WTC11 (cell line): ENCODE data around the gene ST6GALNAC3. TPM values are rescaled to one million over a fixed set of nuclear protein-coding genes. Genes with fewer than 3 reads are reported as not detected.

Source experiments
- ATAC-seq: fragments of 200-7000 bp; cut with Tn5 transposase; 2 replicates; pipeline ENCODE4 v1.10.0; 2021; ENCODE audit warnings: mild to moderate bottlenecking, moderate library complexity
- CTCF ChIA-PET: fragments of 300-600 bp; sonication (Branson Sonifier 250); formaldehyde crosslinking; loops from one replicate; lab custom pipeline; 2021; ENCODE audit warnings: antibody characterized with exemption; lab: Charles Lee
- POLR2A ChIA-PET: fragments of 350-600 bp; sonication (Branson Sonifier 250); formaldehyde crosslinking; loops from one replicate; lab custom pipeline; 2021; ENCODE audit warnings: antibody characterized with exemption; lab: Charles Lee
- DNase-seq: peaks from one replicate; pipeline ENCODE4 v3.0.0; 2021; ENCODE audit warnings: low spot score
- H3K27ac Mint-ChIP-seq: 2 replicates; pipeline ENCODE4 v1.8.0; 2021; ENCODE audit warnings: mixed read lengths
- H3K27me3 Mint-ChIP-seq: 2 replicates; pipeline ENCODE4 v1.8.0; 2021; ENCODE audit warnings: low read depth, mild to moderate bottlenecking, moderate library complexity, mixed read lengths
- H3K36me3 Mint-ChIP-seq: 2 replicates; pipeline ENCODE4 v1.8.0; 2021; ENCODE audit warnings: mixed read lengths
- H3K4me1 Mint-ChIP-seq: 2 replicates; pipeline ENCODE4 v1.8.0; 2022; ENCODE audit warnings: mixed read lengths
- H3K4me3 Mint-ChIP-seq: 2 replicates; pipeline ENCODE4 v1.8.0; 2021; ENCODE audit warnings: mild to moderate bottlenecking, moderate library complexity, mixed read lengths
- H3K9me3 Mint-ChIP-seq: 2 replicates; pipeline ENCODE4 v1.8.0; 2021; ENCODE audit warnings: mixed read lengths
- CREM ChIP-seq: sonication (generic); formaldehyde crosslinking; IDR thresholded peaks from 2 replicates; pipeline ENCODE4 v1.8.1; 2022; ENCODE audit warnings: mild to moderate bottlenecking, missing genetic modification reagents, moderate library complexity
- E2F5 ChIP-seq: sonication (generic); formaldehyde crosslinking; IDR thresholded peaks from 2 replicates; pipeline ENCODE4 v1.8.1; 2022; ENCODE audit warnings: mild to moderate bottlenecking, moderate library complexity, missing genetic modification reagents
- FOXK1 ChIP-seq: sonication (generic); formaldehyde crosslinking; IDR thresholded peaks from 2 replicates; pipeline ENCODE4 v1.8.0; 2022; ENCODE audit warnings: mild to moderate bottlenecking, moderate library complexity, missing genetic modification reagents
- GRHL2 ChIP-seq: fragments of 250-450 bp; sonication (Bioruptor Pico); IDR thresholded peaks from 2 replicates; pipeline ENCODE4 v1.8.0; 2022; ENCODE audit warnings: mild to moderate bottlenecking, moderate library complexity; ENCODE audit not compliant: insufficient replicate concordance, severe bottlenecking
- JAZF1 ChIP-seq: fragments of 250-450 bp; sonication (Bioruptor Pico); IDR thresholded peaks from 2 replicates; pipeline ENCODE4 v1.9.0; 2021; ENCODE audit warnings: moderate library complexity, mild to moderate bottlenecking, inconsistent platforms
- MXD4 ChIP-seq: fragments of 250-450 bp; sonication (Bioruptor Pico); IDR thresholded peaks from 2 replicates; pipeline ENCODE4 v1.8.0; 2021; ENCODE audit warnings: mild to moderate bottlenecking, moderate library complexity, borderline replicate concordance
- NFATC4 ChIP-seq: fragments of 250-450 bp; sonication (Bioruptor Pico); IDR thresholded peaks from 2 replicates; pipeline ENCODE4 v1.9.0; 2021; ENCODE audit warnings: mild to moderate bottlenecking
- NR1H2 ChIP-seq: sonication (generic); formaldehyde crosslinking; IDR thresholded peaks from 2 replicates; pipeline ENCODE4 v1.9.0; 2021; ENCODE audit warnings: mild to moderate bottlenecking, moderate library complexity, missing genetic modification reagents
- PREB ChIP-seq: sonication (generic); formaldehyde crosslinking; IDR thresholded peaks from 2 replicates; pipeline ENCODE4 v1.8.1; 2022; ENCODE audit warnings: mild to moderate bottlenecking, missing genetic modification reagents, moderate library complexity, borderline replicate concordance
- SMAD3 ChIP-seq: sonication (generic); formaldehyde crosslinking; IDR thresholded peaks from 2 replicates; pipeline ENCODE4 v1.8.0; 2022; ENCODE audit warnings: missing genetic modification reagents, mild to moderate bottlenecking, borderline replicate concordance
- TCF7 ChIP-seq: sonication (generic); formaldehyde crosslinking; IDR thresholded peaks from 2 replicates; pipeline ENCODE4 v1.8.0; 2022; ENCODE audit warnings: mild to moderate bottlenecking, low read depth, missing genetic modification reagents, moderate library complexity
- TP53 ChIP-seq: sonication (generic); formaldehyde crosslinking; IDR thresholded peaks from 2 replicates; pipeline ENCODE4 v1.8.1; 2023; ENCODE audit warnings: mild to moderate bottlenecking, missing genetic modification reagents
- USF1 ChIP-seq: sonication (generic); formaldehyde crosslinking; IDR thresholded peaks from 2 replicates; pipeline ENCODE4 v1.8.0; 2022; ENCODE audit warnings: mild to moderate bottlenecking, missing genetic modification reagents
- ZNF138 ChIP-seq: sonication (generic); formaldehyde crosslinking; conservative IDR thresholded peaks from 2 replicates; pipeline ENCODE4 v1.8.1; 2022; ENCODE audit warnings: mild to moderate bottlenecking, moderate library complexity, missing genetic modification reagents
- ZNF416 ChIP-seq: fragments of 250-450 bp; sonication (Bioruptor Pico); IDR thresholded peaks from 2 replicates; pipeline ENCODE4 v1.9.0; 2021; ENCODE audit warnings: mild to moderate bottlenecking, inconsistent platforms
- ZNF423 ChIP-seq: fragments of 250-450 bp; sonication (Bioruptor Pico); IDR thresholded peaks from 2 replicates; pipeline ENCODE4 v2.1.2; 2022; ENCODE audit warnings: mild to moderate bottlenecking, moderate library complexity
- total RNA-seq: library from RNA; stranded (reverse); gene quantifications from 3 replicates; pipeline ENCODE4 v1.2.3, GENCODE V29; 2021
- TF ChIP-seq, protein P1 (sequence below): sonication (generic); formaldehyde crosslinking; IDR thresholded peaks from 2 replicates; pipeline ENCODE4 v1.8.1; 2023; ENCODE audit warnings: mild to moderate bottlenecking, moderate library complexity, missing genetic modification reagents
- TF ChIP-seq, protein P2 (sequence below): sonication (generic); formaldehyde crosslinking; IDR thresholded peaks from 2 replicates; pipeline ENCODE4 v1.8.0; 2023; ENCODE audit warnings: mild to moderate bottlenecking, missing genetic modification reagents
- TF ChIP-seq, protein P3 (sequence below): sonication (generic); formaldehyde crosslinking; IDR thresholded peaks from 2 replicates; pipeline ENCODE4 v1.8.1; 2023; ENCODE audit warnings: mild to moderate bottlenecking, missing genetic modification reagents, borderline replicate concordance

The ST6GALNAC3 gene
- total RNA-seq, 1 experiment from 2014 or later: 11.9 TPM

- DNase-seq (no peak), ATAC-seq (no peak)
- H3K9me3 Mint-ChIP-seq: peaks cover 39% of the 10 kb centered on the region
- no peaks in the 10 kb centered on the region for H3K4me1 Mint-ChIP-seq
- TF ChIP-seq JAZF1 (CRISPR knock-in tag) (no peak), USF1 (no peak), NFATC4 (CRISPR knock-in tag) (no peak), E2F5 (no peak), TP53 (CRISPR knock-in tag) (no peak), PREB (CRISPR knock-in tag) (no peak), TCF7 (no peak), SMAD3 (CRISPR knock-in tag) (no peak), ZNF138 (CRISPR knock-in tag) (no peak), ZNF423 (CRISPR knock-in tag) (no peak), CREM (CRISPR knock-in tag) (no peak), ZNF416 (CRISPR knock-in tag) (no peak), FOXK1 (no peak), NR1H2 (CRISPR knock-in tag) (no peak), MXD4 (CRISPR knock-in tag) (no peak), GRHL2 (CRISPR knock-in tag) (no peak)
- TF ChIP-seq, protein P1, sequence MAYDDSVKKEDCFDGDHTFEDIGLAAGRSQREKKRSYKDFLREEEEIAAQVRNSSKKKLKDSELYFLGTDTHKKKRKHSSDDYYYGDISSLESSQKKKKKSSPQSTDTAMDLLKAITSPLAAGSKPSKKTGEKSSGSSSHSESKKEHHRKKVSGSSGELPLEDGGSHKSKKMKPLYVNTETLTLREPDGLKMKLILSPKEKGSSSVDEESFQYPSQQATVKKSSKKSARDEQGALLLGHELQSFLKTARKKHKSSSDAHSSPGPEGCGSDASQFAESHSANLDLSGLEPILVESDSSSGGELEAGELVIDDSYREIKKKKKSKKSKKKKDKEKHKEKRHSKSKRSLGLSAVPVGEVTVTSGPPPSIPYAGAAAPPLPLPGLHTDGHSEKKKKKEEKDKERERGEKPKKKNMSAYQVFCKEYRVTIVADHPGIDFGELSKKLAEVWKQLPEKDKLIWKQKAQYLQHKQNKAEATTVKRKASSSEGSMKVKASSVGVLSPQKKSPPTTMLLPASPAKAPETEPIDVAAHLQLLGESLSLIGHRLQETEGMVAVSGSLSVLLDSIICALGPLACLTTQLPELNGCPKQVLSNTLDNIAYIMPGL (CRISPR knock-in tag): no peak
- TF ChIP-seq, protein P2, sequence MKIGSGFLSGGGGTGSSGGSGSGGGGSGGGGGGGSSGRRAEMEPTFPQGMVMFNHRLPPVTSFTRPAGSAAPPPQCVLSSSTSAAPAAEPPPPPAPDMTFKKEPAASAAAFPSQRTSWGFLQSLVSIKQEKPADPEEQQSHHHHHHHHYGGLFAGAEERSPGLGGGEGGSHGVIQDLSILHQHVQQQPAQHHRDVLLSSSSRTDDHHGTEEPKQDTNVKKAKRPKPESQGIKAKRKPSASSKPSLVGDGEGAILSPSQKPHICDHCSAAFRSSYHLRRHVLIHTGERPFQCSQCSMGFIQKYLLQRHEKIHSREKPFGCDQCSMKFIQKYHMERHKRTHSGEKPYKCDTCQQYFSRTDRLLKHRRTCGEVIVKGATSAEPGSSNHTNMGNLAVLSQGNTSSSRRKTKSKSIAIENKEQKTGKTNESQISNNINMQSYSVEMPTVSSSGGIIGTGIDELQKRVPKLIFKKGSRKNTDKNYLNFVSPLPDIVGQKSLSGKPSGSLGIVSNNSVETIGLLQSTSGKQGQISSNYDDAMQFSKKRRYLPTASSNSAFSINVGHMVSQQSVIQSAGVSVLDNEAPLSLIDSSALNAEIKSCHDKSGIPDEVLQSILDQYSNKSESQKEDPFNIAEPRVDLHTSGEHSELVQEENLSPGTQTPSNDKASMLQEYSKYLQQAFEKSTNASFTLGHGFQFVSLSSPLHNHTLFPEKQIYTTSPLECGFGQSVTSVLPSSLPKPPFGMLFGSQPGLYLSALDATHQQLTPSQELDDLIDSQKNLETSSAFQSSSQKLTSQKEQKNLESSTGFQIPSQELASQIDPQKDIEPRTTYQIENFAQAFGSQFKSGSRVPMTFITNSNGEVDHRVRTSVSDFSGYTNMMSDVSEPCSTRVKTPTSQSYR (CRISPR knock-in tag): no peak
- TF ChIP-seq, protein P3, sequence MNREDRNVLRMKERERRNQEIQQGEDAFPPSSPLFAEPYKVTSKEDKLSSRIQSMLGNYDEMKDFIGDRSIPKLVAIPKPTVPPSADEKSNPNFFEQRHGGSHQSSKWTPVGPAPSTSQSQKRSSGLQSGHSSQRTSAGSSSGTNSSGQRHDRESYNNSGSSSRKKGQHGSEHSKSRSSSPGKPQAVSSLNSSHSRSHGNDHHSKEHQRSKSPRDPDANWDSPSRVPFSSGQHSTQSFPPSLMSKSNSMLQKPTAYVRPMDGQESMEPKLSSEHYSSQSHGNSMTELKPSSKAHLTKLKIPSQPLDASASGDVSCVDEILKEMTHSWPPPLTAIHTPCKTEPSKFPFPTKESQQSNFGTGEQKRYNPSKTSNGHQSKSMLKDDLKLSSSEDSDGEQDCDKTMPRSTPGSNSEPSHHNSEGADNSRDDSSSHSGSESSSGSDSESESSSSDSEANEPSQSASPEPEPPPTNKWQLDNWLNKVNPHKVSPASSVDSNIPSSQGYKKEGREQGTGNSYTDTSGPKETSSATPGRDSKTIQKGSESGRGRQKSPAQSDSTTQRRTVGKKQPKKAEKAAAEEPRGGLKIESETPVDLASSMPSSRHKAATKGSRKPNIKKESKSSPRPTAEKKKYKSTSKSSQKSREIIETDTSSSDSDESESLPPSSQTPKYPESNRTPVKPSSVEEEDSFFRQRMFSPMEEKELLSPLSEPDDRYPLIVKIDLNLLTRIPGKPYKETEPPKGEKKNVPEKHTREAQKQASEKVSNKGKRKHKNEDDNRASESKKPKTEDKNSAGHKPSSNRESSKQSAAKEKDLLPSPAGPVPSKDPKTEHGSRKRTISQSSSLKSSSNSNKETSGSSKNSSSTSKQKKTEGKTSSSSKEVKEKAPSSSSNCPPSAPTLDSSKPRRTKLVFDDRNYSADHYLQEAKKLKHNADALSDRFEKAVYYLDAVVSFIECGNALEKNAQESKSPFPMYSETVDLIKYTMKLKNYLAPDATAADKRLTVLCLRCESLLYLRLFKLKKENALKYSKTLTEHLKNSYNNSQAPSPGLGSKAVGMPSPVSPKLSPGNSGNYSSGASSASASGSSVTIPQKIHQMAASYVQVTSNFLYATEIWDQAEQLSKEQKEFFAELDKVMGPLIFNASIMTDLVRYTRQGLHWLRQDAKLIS (CRISPR knock-in tag): no peak
- ChIA-PET POLR2A (no interaction called here), CTCF (no interaction called here)
- no peak overlapping the region for H3K27ac Mint-ChIP-seq
- H3K27me3 Mint-ChIP-seq: no peaks in the 10 kb centered on the region
- H3K4me3 Mint-ChIP-seq: no peak overlapping the region
- peaks cover 26% of the 10 kb centered on the region for H3K36me3 Mint-ChIP-seq
Observed at GRCh38 chr1:76593141-76593540, 518.6 kb downstream of the ST6GALNAC3 start.
